Stomach (tissue), 4 donors: ENCODE measurements around the gene CD160.

Source experiments
- CTCF ChIP-seq, 7 experiments: fragments of 450-650 bp in 4 of 7; fragments of 200-600 bp in 3 of 7; sonication (generic) in 3 of 7; IDR thresholded peaks; one replicate each; pipeline ENCODE4 v1.5.1; 2016 to 2019; ENCODE audit warnings: antibody characterized with exemption in 7 of 7, control low read depth in 2 of 7, mild to moderate bottlenecking in 1 of 7
- POLR2AphosphoS5 ChIP-seq, 3 donors: sonication (generic); formaldehyde crosslinking; IDR thresholded peaks; one replicate each; pipeline ENCODE4 v1.6.1; 2016; ENCODE audit warnings: antibody characterized with exemption in 3 of 3

GRCh38 chr1:145717833-145718232, 1.5 kb upstream of the CD160 start:
- TF ChIP-seq CTCF (IDR thresholded peaks at IDR 0.05), result no peak
- no peak for TF ChIP-seq POLR2AphosphoS5 (IDR thresholded peaks at IDR 0.05)
